Smooth muscle cell (in vitro differentiated cells): ENCODE data around the gene CALM1. TPM values are rescaled to one million over a fixed set of nuclear protein-coding genes. Genes with fewer than 3 reads are reported as not detected.

Experiments
- DNase-seq: peaks from one replicate; lab custom pipeline; 2025; ENCODE audit not compliant: unreplicated experiment; lab: John Stamatoyannopoulos, UW
- H2AFZ ChIP-seq: fragments of 200-600 bp; sonication (generic); 2 replicates; pipeline ENCODE4 v1.6.0; 2016; ENCODE audit warnings: antibody characterized with exemption, low read depth, mild to moderate bottlenecking
- H3F3A ChIP-seq: fragments of 200-600 bp; sonication (generic); 2 replicates; pipeline ENCODE4 v1.6.0; 2017; ENCODE audit warnings: antibody characterized with exemption, low read depth
- H3K27ac ChIP-seq: fragments of 200-600 bp; sonication (generic); 2 replicates; pipeline ENCODE4 v1.5.1; 2016; ENCODE audit warnings: low read depth, mild to moderate bottlenecking
- H3K27me3 ChIP-seq: fragments of 200-600 bp; sonication (generic); 2 replicates; pipeline ENCODE4 v1.6.1; 2016; ENCODE audit warnings: low read depth, mild to moderate bottlenecking
- H3K36me3 ChIP-seq: fragments of 200-600 bp; sonication (generic); 2 replicates; pipeline ENCODE4 v1.5.1; 2016; ENCODE audit warnings: low read depth
- H3K4me1 ChIP-seq: fragments of 200-600 bp; sonication (generic); 2 replicates; pipeline ENCODE4 v1.5.1; 2016; ENCODE audit warnings: low read depth
- H3K4me2 ChIP-seq: fragments of 200-600 bp; sonication (generic); 2 replicates; pipeline ENCODE4 v1.6.0; 2016; ENCODE audit warnings: mild to moderate bottlenecking
- H3K4me3 ChIP-seq: fragments of 200-600 bp; sonication (generic); 2 replicates; pipeline ENCODE4 v1.5.1; 2016; ENCODE audit warnings: mild to moderate bottlenecking
- H3K79me2 ChIP-seq: fragments of 200-600 bp; sonication (generic); 2 replicates; pipeline ENCODE4 v1.6.0; 2016; ENCODE audit warnings: low read depth, mild to moderate bottlenecking
- H3K9ac ChIP-seq: fragments of 200-600 bp; sonication (generic); 2 replicates; pipeline ENCODE4 v1.6.0; 2016; ENCODE audit warnings: low read depth
- H3K9me3 ChIP-seq: fragments of 200-600 bp; sonication (generic); replicated peaks from 2 replicates; pipeline ENCODE4 v1.5.1; 2016; ENCODE audit warnings: low read depth
- H4K20me1 ChIP-seq: fragments of 200-600 bp; sonication (generic); 2 replicates; pipeline ENCODE4 v1.6.0; 2016; ENCODE audit warnings: low read depth
- WGBS: methylation state at CpG from one replicate; pipeline ENCODE4 v1.1.7; 2016; ENCODE audit warnings: low lambda C conversion rate; 5-methylcytosine and 5-hydroxymethylcytosine counted together
- polyA plus RNA-seq: library from polyadenylated mRNA; unstranded; fragments of >200 nt; fragmentation: Nextera tagmentation; extraction: Ambion mirVana; gene quantifications from 2 replicates; pipeline ENCODE4 v1.2.1, GENCODE V29; 2016
- total RNA-seq: library from RNA; depleted of rRNA; stranded (reverse); fragments of >200 nt; gene quantifications from 2 replicates; pipeline ENCODE4 v1.2.3, GENCODE V29; 2014
- TF ChIP-seq, protein P1 (sequence below): fragments of 200-600 bp; sonication (generic); IDR thresholded peaks from 2 replicates; pipeline ENCODE4 v1.5.1; 2017; ENCODE audit warnings: borderline replicate concordance, mild to moderate bottlenecking, antibody characterized with exemption; ENCODE audit not compliant: insufficient read depth, poor library complexity, severe bottlenecking

The CALM1 gene
- total and polyA plus RNA-seq, 2 experiments from 2014 or later, result 302 to 545 TPM

DNA sequence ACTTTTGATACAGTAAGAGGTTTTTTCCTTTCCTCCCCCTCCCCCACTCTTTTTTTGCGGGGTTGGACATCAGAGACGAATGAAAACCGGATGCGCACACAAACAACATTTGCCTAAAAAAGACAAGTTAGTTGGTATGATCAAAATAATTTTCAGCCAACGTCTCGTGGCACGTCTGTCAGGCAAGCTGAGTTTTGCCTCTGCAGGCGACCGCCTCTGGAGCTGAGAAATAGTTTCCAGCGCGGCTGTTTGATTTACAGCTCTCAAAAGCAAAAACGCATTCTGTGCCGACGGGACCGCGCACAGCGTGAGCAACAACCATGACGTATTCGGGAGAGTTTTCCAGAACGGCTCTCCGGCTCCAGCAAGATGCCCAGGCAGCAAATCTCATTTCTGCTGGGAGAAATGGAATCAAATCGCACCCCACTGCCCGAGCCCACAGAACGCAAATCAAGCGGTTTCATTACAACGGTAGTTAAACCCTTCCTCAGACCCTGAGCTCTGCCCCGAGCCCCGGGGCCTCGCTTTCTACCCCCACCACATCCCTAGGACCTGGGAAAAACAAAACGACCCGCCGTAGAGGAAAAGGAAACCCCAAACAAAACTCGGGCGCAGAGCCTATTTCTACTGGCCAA is 14.2 kb upstream of the CALM1 start:
- H3F3A ChIP-seq, result peaks cover 15% of the 10 kb centered on the region
- no peaks in the 10 kb centered on the region for H3K9me3 ChIP-seq
- no peak for DNase-seq
- peak overlapping the region; percentile 100 for H3K27ac ChIP-seq
- H4K20me1 ChIP-seq, result no peaks in the 10 kb centered on the region
- H3K36me3 ChIP-seq, result no peaks in the 10 kb centered on the region
- H3K4me1 ChIP-seq, result peaks cover 12% of the 10 kb centered on the region
- WGBS, result 1% methylated on average over 34 of the region's 34 CpGs
- peak overlapping the region; percentile 81 for H2AFZ ChIP-seq
- peak overlapping the region; percentile 100 for H3K9ac ChIP-seq
- no peaks in the 10 kb centered on the region for H3K79me2 ChIP-seq
- H3K4me2 ChIP-seq, result peak overlapping the region; percentile 90
- H3K4me3 ChIP-seq, result peak overlapping the region; percentile 68
- TF ChIP-seq, protein P1, sequence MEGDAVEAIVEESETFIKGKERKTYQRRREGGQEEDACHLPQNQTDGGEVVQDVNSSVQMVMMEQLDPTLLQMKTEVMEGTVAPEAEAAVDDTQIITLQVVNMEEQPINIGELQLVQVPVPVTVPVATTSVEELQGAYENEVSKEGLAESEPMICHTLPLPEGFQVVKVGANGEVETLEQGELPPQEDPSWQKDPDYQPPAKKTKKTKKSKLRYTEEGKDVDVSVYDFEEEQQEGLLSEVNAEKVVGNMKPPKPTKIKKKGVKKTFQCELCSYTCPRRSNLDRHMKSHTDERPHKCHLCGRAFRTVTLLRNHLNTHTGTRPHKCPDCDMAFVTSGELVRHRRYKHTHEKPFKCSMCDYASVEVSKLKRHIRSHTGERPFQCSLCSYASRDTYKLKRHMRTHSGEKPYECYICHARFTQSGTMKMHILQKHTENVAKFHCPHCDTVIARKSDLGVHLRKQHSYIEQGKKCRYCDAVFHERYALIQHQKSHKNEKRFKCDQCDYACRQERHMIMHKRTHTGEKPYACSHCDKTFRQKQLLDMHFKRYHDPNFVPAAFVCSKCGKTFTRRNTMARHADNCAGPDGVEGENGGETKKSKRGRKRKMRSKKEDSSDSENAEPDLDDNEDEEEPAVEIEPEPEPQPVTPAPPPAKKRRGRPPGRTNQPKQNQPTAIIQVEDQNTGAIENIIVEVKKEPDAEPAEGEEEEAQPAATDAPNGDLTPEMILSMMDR, result no peak
- no peaks in the 10 kb centered on the region for H3K27me3 ChIP-seq

GRCh38 chr14:90383126-90383730 is 13.6 kb upstream of the CALM1 start:
- peaks cover 16% of the 10 kb centered on the region for H3K4me1 ChIP-seq
- H2AFZ ChIP-seq, result peak overlapping the region; percentile 92
- H3K79me2 ChIP-seq, result no peaks in the 10 kb centered on the region
- DNase-seq, result peak; percentile 90
- peak overlapping the region; percentile 68 for H3K4me3 ChIP-seq
- H3K4me2 ChIP-seq, result peak overlapping the region; percentile 94
- TF ChIP-seq, protein P1, result no peak
- no peaks in the 10 kb centered on the region for H3K27me3 ChIP-seq
- H3K9ac ChIP-seq, result peak overlapping the region; percentile 100
- WGBS, result under 1% methylated on average over 62 of the region's 62 CpGs
- H3K27ac ChIP-seq, result peak overlapping the region; percentile 100
- no peaks in the 10 kb centered on the region for H4K20me1 ChIP-seq
- H3K36me3 ChIP-seq, result no peaks in the 10 kb centered on the region
- H3K9me3 ChIP-seq, result no peaks in the 10 kb centered on the region
- peaks cover 15% of the 10 kb centered on the region for H3F3A ChIP-seq

- Histone ChIP-seq H3K9ac (peak overlapping the region; percentile 95), H3F3A (peaks cover 15% of the 10 kb centered on the region), H3K79me2 (no peaks in the 10 kb centered on the region), H4K20me1 (no peaks in the 10 kb centered on the region), H3K9me3 (no peaks in the 10 kb centered on the region), H2AFZ (peak overlapping the region; percentile 92), H3K4me1 (peaks cover 20% of the 10 kb centered on the region), H3K4me2 (peak overlapping the region; percentile 94), H3K27ac (peak overlapping the region; percentile 100), H3K36me3 (no peaks in the 10 kb centered on the region), H3K27me3 (no peaks in the 10 kb centered on the region), H3K4me3 (peak overlapping the region; percentile 68)
- DNase-seq, result peak; percentile 61
- TF ChIP-seq, protein P1, result no peak
- 10% methylated on average over 37 of the region's 37 CpGs for WGBS
Measured at GRCh38 chr14:90383731-90384542, 12.9 kb upstream of the CALM1 start.
